ENCODE results near the gene SLC6A11. TPM values are rescaled to one million over a fixed set of nuclear protein-coding genes. Genes with fewer than 3 reads are reported as not detected.

The SLC6A11 gene
- total and polyA plus RNA-seq, 2 donors (not counting 3 experiments of a cell fraction or from before 2014, with no cell fraction given) = not detected

- dilution Hi-C loops (cut with MboI; ENCODE audit: extremely low pct_ligation_motif_present, low sequenced_read_pairs) = no loop called here
- no peak for TF ChIP-seq FOS (IDR thresholded peaks at IDR 0.05; ENCODE audit: borderline replicate concordance, insufficient read depth, low read length)
- no peak for TF ChIP-seq POLR2AphosphoS5 (IDR thresholded peaks at IDR 0.05; ENCODE audit: insufficient read depth, low read depth, low read length)
- TF ChIP-seq MYC (IDR thresholded peaks at IDR 0.05; ENCODE audit: low read depth, low read length) = no peak
- TF ChIP-seq CTCF (IDR thresholded peaks at IDR 0.05; ENCODE audit: extremely low read depth in 1 of 2, insufficient read depth in 1 of 2, low read depth in 1 of 2, low read length in 2 of 2) = no peak
- no peak for TF ChIP-seq JUN (IDR thresholded peaks at IDR 0.05; ENCODE audit: borderline replicate concordance, insufficient read depth, insufficient read length, low read depth)
- TF ChIP-seq MAX (IDR thresholded peaks at IDR 0.05; ENCODE audit: insufficient read depth, insufficient read length) = no peak
- TF ChIP-seq EZH2 (IDR thresholded peaks at IDR 0.05; ENCODE audit: borderline replicate concordance, low read depth, low read length, severe bottlenecking) = no peak
- TF ChIP-seq POLR2A (IDR thresholded peaks at IDR 0.05; ENCODE audit: low read depth, low read length) = no peak
- no peak for TF ChIP-seq GATA2 (IDR thresholded peaks at IDR 0.05; ENCODE audit: insufficient read depth, insufficient read length, low read depth, low read length)
Measured at GRCh38 chr3:10962481-10963036, 146.5 kb downstream of the SLC6A11 start.

More at GRCh38 chr3:10962481-10963036, 146.5 kb downstream of the SLC6A11 start:
- H3K9me1 ChIP-seq (replicated peaks; ENCODE audit: control insufficient read depth, extremely low read depth, insufficient read depth, low read length) = no peaks in the 10 kb centered on the region
- no peak for DNase-seq (ENCODE audit: low read depth, low spot score)
- no TSS peak for BruUV-seq (replicated peaks)
- no peak overlapping the region for H3K27ac ChIP-seq (ENCODE audit: insufficient read depth, low read depth, low read length)
- no peak for FAIRE-seq
- H3K36me3 ChIP-seq (ENCODE audit: control insufficient read depth in 2 of 2, extremely low read depth in 1 of 2, insufficient read depth in 2 of 2, low read length in 2 of 2) = no peaks in the 10 kb centered on the region
- H3K4me1 ChIP-seq (ENCODE audit: control insufficient read depth, extremely low read depth, insufficient read depth, low read length) = no peaks in the 10 kb centered on the region
- H2AFZ ChIP-seq (ENCODE audit: low read depth, low read length) = no peak overlapping the region
- no peak overlapping the region for H3K4me3 ChIP-seq (replicated peaks in 1 of 3; ENCODE audit: insufficient read depth in 1 of 3, low read depth in 1 of 3, low read length in 3 of 3)
- H3K9me3 ChIP-seq (replicated peaks; ENCODE audit: control insufficient read depth, insufficient read depth, low read length) = no peaks in the 10 kb centered on the region
- no peak overlapping the region for H3K9ac ChIP-seq (replicated peaks; ENCODE audit: extremely low read depth, insufficient read depth, low read length)
- ChIA-PET CTCF (no interaction called here), POLR2A (no interaction called here)
- H3K4me2 ChIP-seq (ENCODE audit: insufficient read depth, low read length) = no peak overlapping the region
- no peaks in the 10 kb centered on the region for H4K20me1 ChIP-seq (replicated peaks; ENCODE audit: control insufficient read depth, extremely low read depth, insufficient read depth, low read length)
- intact Hi-C loops (cut with micrococcal nuclease) = loop anchor here (5.0 kb wide), 1 partner anchor 1995 kb away; no protein-coding TSS in a partner anchor
- no peaks in the 10 kb centered on the region for H3K27me3 ChIP-seq (ENCODE audit: control insufficient read depth in 2 of 2, insufficient read depth in 2 of 2, low read length in 2 of 2)
- H3K79me2 ChIP-seq (ENCODE audit: control insufficient read depth, insufficient read depth, low read length) = no peaks in the 10 kb centered on the region
